Upper lobe of left lung (tissue), 6 donors: ENCODE data around the gene ROCK2. TPM values are rescaled to one million over a fixed set of nuclear protein-coding genes. Genes with fewer than 3 reads are reported as not detected.

ENCODE experiments used
- ATAC-seq, 2 donors: fragments of 200-7000 bp; cut with Tn5 transposase; one replicate each; pipeline ENCODE4 v1.9.1; 2022; ENCODE audit warnings: mild to moderate bottlenecking in 2 of 2, moderate library complexity in 2 of 2; ENCODE audit not compliant: low FRiP score in 2 of 2
- DNase-seq, 2 donors: peaks; one replicate each; pipeline ENCODE4 v3.0.0-alpha.2; 2019 to 2020
- H3K27ac ChIP-seq, 4 donors: fragments of 200-600 bp; sonication (generic); one replicate each; pipeline ENCODE4 v1.5.1; 2016 to 2019
- H3K27me3 ChIP-seq, 4 donors: fragments of 200-600 bp; sonication (generic); one replicate each; pipeline ENCODE4 v1.5.1; 2017 to 2019
- H3K36me3 ChIP-seq, 4 donors: fragments of 200-600 bp; sonication (generic); one replicate each; pipeline ENCODE4 v1.5.1; 2016 to 2019
- H3K4me1 ChIP-seq, 4 donors: fragments of 200-600 bp; sonication (generic); one replicate each; pipeline ENCODE4 v1.5.1; 2018 to 2019
- H3K4me3 ChIP-seq, 4 donors: fragments of 200-600 bp; sonication (generic); one replicate each; pipeline ENCODE4 v1.5.1; 2017 to 2019; ENCODE audit warnings: mild to moderate bottlenecking in 2 of 4, moderate library complexity in 1 of 4
- H3K9me3 ChIP-seq, 4 donors: fragments of 200-600 bp; sonication (generic); one replicate each; pipeline ENCODE4 v1.5.1; 2018 to 2019
- EP300 ChIP-seq, 4 donors: sonication (generic); formaldehyde crosslinking; IDR thresholded peaks; one replicate each; pipeline ENCODE4 v1.5.1; 2017; ENCODE audit warnings: antibody characterized with exemption in 4 of 4, control low read depth in 2 of 4
- POLR2A ChIP-seq, 4 donors: fragments of 450-650 bp; IDR thresholded peaks; one replicate each; pipeline ENCODE4 v1.5.1; 2016 to 2017; ENCODE audit warnings: antibody characterized with exemption in 4 of 4, mild to moderate bottlenecking in 2 of 4
- POLR2AphosphoS5 ChIP-seq, 2 donors: sonication (generic); formaldehyde crosslinking; IDR thresholded peaks; one replicate each; pipeline ENCODE4 v1.5.1; 2017; ENCODE audit warnings: antibody characterized with exemption in 2 of 2
- WGBS, 2 donors: methylation state at CpG; one replicate each; pipeline ENCODE4 v1.1.5; 2017 to 2018; 5-methylcytosine and 5-hydroxymethylcytosine counted together
- total RNA-seq, 6 donors: library from RNA; depleted of rRNA in 4 of 6; stranded (reverse); fragments of >200 nt in 4 of 6; gene quantifications; one replicate each; pipeline versions ENCODE4 v1.1.0 to v1.2.1, GENCODE V29; 2016 to 2021
- TF ChIP-seq, protein P1 (sequence below), 6 experiments: fragments of 450-650 bp in 4 of 6; fragments of 200-600 bp in 2 of 6; sonication (generic) in 2 of 6; IDR thresholded peaks; one replicate each; pipeline ENCODE4 v1.5.1; 2016 to 2019; ENCODE audit warnings: antibody characterized with exemption in 6 of 6
- donor health status: DM: no; HTN: no; CAD: no; lungs with moderate emphysema.
- donor health status: DM: no; HTN: yes; CAD: no; lungs with severe emphysema.

ROCK2 gene
- total RNA-seq, 6 donors from 2014 or later, result 37.6 to 99.7 (median 56.2) TPM

DNA sequence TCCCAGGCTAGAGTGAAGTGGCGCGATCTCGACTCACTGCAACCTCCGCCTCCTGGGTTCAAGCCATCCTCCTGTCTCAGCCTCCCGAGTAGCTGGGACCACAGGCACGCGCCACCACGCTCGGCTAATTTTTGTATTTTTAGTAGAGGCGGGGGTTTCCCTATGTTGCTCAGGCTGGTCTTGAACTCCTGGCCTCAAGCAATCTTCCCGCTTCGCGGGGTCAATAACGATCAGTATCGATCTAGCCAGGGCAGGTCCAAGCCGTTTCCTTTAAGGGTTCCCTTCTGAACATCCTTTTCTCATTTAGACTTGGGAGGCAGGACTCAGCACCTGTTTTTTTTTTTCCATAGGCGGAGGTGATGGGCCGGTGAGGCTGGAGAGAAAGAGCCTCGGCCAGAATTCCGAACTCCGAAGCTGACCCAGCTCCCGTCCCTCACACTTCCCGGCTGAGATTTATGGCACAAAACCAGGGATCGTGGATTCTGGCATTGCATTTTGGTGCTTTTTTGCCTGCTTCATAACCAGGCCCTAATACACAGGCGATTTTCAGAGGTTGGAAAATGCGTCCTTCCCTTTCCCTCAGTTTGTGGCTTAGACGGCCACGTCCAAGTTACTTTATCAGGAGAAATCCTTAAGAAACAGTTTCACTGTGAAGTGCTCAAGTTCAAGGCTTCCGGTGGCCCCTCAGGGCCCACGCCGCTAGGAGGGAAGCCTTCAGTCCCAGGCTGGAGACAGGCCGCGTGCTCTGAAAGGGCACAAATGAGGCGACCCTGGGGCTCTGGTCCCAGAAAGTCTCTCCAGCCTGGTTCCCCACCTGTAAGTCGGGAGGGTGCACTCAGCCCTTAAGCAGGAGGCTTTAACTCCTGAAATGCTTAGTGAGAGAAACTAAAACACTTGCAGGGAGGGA lies 190.2 kb downstream of the ROCK2 start:
- peak overlapping the region in 3 of 4 donors; percentile 39 to 59 (median 50) for H3K4me3 ChIP-seq
- TF ChIP-seq, protein P1, sequence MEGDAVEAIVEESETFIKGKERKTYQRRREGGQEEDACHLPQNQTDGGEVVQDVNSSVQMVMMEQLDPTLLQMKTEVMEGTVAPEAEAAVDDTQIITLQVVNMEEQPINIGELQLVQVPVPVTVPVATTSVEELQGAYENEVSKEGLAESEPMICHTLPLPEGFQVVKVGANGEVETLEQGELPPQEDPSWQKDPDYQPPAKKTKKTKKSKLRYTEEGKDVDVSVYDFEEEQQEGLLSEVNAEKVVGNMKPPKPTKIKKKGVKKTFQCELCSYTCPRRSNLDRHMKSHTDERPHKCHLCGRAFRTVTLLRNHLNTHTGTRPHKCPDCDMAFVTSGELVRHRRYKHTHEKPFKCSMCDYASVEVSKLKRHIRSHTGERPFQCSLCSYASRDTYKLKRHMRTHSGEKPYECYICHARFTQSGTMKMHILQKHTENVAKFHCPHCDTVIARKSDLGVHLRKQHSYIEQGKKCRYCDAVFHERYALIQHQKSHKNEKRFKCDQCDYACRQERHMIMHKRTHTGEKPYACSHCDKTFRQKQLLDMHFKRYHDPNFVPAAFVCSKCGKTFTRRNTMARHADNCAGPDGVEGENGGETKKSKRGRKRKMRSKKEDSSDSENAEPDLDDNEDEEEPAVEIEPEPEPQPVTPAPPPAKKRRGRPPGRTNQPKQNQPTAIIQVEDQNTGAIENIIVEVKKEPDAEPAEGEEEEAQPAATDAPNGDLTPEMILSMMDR (IDR thresholded peaks at IDR 0.05), result peak in 1 of 6 experiments; percentile 18
- peak in 2 of 4 donors; percentile 27 to 66 for TF ChIP-seq POLR2A (IDR thresholded peaks at IDR 0.05)
- no peak for TF ChIP-seq EP300 (IDR thresholded peaks at IDR 0.05)
- no peaks in the 10 kb centered on the region for H3K36me3 ChIP-seq
- peaks cover 18 to 25% (median 21%) of the 10 kb centered on the region in 4 donors for H3K4me1 ChIP-seq
- no peak for DNase-seq
- WGBS, 2 donors, result 67 to 70% methylated on average over 32 to 35 of the region's 35 CpGs
- peak overlapping the region; percentile 85 to 93 (median 91) for H3K27ac ChIP-seq
- no peaks in the 10 kb centered on the region for H3K9me3 ChIP-seq
- H3K27me3 ChIP-seq, result no peaks in the 10 kb centered on the region
- peak in 1 of 2 donors; percentile 12 for ATAC-seq

DNA sequence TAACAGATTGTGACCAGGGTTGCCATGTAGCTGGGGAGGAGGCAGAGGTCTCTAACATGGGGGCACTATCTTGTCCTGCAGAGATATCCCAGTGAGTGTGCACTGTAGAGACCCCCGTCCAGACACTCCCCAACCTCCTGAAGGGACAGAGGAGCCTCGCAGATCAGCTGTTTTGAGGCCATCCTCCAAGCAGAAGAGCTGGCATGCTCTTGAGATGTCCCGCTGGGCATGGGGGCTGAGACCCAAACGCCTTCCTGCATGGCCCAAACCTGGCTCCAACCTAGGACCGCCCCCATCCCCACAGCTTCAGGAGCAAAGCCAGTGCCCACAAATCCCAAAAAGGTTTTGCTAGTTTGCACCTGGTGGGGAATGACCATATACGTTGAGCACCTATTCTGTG lies 191.8 kb downstream of the ROCK2 start:
- no peak for ATAC-seq
- 86 to 100% methylated on average over 2 to 6 of the region's 6 CpGs for WGBS, 2 donors
- no peak overlapping the region for H3K4me3 ChIP-seq
- no peaks in the 10 kb centered on the region for H3K27me3 ChIP-seq
- no peaks in the 10 kb centered on the region for H3K9me3 ChIP-seq
- no peak overlapping the region for H3K27ac ChIP-seq
- peaks cover 18 to 25% (median 21%) of the 10 kb centered on the region in 4 donors for H3K4me1 ChIP-seq
- TF ChIP-seq EP300 (IDR thresholded peaks at IDR 0.05), result no peak
- no peak for DNase-seq
- no peaks in the 10 kb centered on the region for H3K36me3 ChIP-seq

DNA sequence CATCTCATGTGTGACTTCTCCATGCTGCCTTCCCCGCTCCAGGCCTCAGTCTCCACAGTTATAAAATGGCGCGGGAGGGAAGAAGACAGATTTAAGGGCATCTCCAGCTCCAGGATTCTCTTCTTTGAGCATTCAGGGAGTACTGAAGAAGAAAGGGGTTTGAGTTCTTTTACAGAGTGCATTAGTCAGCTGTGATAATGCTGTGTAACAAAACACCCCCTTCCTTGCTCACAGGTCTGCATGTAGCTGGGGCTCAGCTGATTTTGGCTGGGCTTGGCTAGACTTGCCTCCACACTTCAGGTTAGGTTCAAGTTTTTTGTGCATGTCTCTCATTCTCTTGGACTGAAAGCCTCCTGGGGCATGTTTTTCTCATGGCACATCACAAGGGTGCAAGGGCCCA lies 197.2 kb downstream of the ROCK2 start:
- 30 to 46% methylated on average over 2 to 3 of the region's 3 CpGs for WGBS, 2 donors

DNA sequence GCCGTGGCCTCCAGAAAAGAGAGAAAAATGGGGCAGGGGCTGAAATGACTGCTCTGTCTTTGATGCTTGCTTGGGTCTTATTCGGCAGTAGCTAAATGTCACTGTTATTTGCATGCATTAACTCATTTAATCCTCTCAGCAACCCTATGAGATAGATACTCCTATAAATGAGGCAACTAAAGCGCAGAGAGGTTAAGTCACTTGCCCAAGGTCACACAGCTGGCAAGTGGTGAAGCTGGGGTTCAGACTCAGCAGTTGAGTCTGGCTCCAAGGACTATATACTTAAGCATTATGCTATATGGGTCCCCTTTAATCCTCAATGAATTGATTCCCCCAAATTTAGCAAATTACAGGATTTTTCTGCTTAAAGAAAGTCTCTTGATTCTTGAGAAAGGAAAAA lies 198.4 kb downstream of the ROCK2 start:
- H3K27me3 ChIP-seq, result no peaks in the 10 kb centered on the region
- DNase-seq (no peak), ATAC-seq (no peak)
- WGBS, 2 donors, result 93 to 94% methylated on average over 3 of the region's 3 CpGs
- TF ChIP-seq POLR2A (IDR thresholded peaks at IDR 0.05), result no peak
- no peak for TF ChIP-seq POLR2AphosphoS5 (IDR thresholded peaks at IDR 0.05)
- TF ChIP-seq EP300 (IDR thresholded peaks at IDR 0.05), result no peak
- TF ChIP-seq, protein P1 (IDR thresholded peaks at IDR 0.05), result no peak
- no peaks in the 10 kb centered on the region for H3K36me3 ChIP-seq
- no peaks in the 10 kb centered on the region for H3K9me3 ChIP-seq
- H3K27ac ChIP-seq, result no peak overlapping the region
- H3K4me3 ChIP-seq, result no peak overlapping the region
- H3K4me1 ChIP-seq, result no peaks in the 10 kb centered on the region

More for the DNA sequence above, 197.2 kb downstream of the ROCK2 start:
- Histone ChIP-seq H3K4me3 (no peak overlapping the region), H3K27ac (no peak overlapping the region), H3K4me1 (no peaks in the 10 kb centered on the region), H3K9me3 (no peaks in the 10 kb centered on the region), H3K27me3 (no peaks in the 10 kb centered on the region), H3K36me3 (no peaks in the 10 kb centered on the region)
- DNase-seq, result no peak
- ATAC-seq, result no peak
- TF ChIP-seq, protein P1 (IDR thresholded peaks at IDR 0.05), result no peak
- TF ChIP-seq POLR2AphosphoS5 (IDR thresholded peaks at IDR 0.05) (no peak), POLR2A (IDR thresholded peaks at IDR 0.05) (no peak), EP300 (IDR thresholded peaks at IDR 0.05) (no peak)

DNA sequence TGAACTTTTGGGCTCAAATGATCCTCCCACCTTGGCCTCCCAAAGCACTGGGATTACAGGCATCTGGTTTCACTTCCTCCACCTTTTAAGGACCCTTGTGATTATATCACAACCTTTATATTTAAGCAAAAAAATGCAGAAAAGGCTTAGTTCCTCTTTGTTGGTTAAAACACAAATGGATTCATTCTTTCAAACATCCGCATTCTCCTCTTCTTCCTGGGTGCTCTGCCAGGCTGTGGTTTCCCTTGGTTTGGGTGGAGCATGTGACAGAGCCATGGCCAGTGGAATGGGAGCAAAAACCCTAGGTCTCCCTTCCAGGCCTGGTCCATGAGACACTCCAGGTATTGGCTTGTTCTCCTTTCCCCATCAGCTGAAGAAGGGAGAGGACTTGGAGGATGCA lies 199.1 kb downstream of the ROCK2 start:
- no peak overlapping the region for H3K4me3 ChIP-seq
- H3K27me3 ChIP-seq, result no peaks in the 10 kb centered on the region
- H3K4me1 ChIP-seq, result no peaks in the 10 kb centered on the region
- no peaks in the 10 kb centered on the region for H3K9me3 ChIP-seq
- WGBS, 2 donors, result 65 to 75% methylated on average over 1 of the region's 1 CpG
- no peak for DNase-seq
- H3K36me3 ChIP-seq, result no peaks in the 10 kb centered on the region
- TF ChIP-seq EP300 (IDR thresholded peaks at IDR 0.05) (no peak), POLR2AphosphoS5 (IDR thresholded peaks at IDR 0.05) (no peak), POLR2A (IDR thresholded peaks at IDR 0.05) (no peak)
- TF ChIP-seq, protein P1 (IDR thresholded peaks at IDR 0.05), result no peak
- H3K27ac ChIP-seq, result no peak overlapping the region
- ATAC-seq, result peak in 1 of 2 donors; percentile 45
